D721Med (cell line): ENCODE data around the gene CDH16.
"Not testable (repeated sequence)": the region's sequence is repeated elsewhere in the genome, so short reads cannot be mapped to it uniquely, and the experiment has no call there.

Experiments used
- DNase-seq: peaks from one replicate; pipeline ENCODE4 v3.0.0; 2011; ENCODE audit warnings: low spot score; ENCODE audit not compliant: insufficient read length
- FAIRE-seq: peaks from 2 replicates; lab custom pipeline; 2011; peaks lifted over from hg19 to GRCh38; lab: Jason Lieb, UNC
- CTCF ChIP-seq: IDR thresholded peaks from 2 replicates; pipeline ENCODE4 v1.5.1; 2012; ENCODE audit warnings: mild to moderate bottlenecking, control low read depth; ENCODE audit not compliant: insufficient read depth; ENCODE audit errors: missing control alignments

CDH16 gene

GRCh38 chr16:66874079-66874775 lies 44.5 kb downstream of the CDH16 start:
- DNase-seq: no peak
- no peak for FAIRE-seq
- TF ChIP-seq CTCF: no peak

- DNase-seq (no peak), FAIRE-seq (no peak)
- TF ChIP-seq CTCF: no peak
Observed at GRCh38 chr16:66873685-66874055, 45.0 kb downstream of the CDH16 start.

- peak; percentile 48 for DNase-seq
Observed at GRCh38 chr16:66872943-66873684, 45.6 kb downstream of the CDH16 start.

GRCh38 chr16:66872559-66872942 lies 46.1 kb downstream of the CDH16 start:
- FAIRE-seq: no peak
- TF ChIP-seq CTCF: no peak
- no peak for DNase-seq

More at GRCh38 chr16:66872943-66873684, 45.6 kb downstream of the CDH16 start:
- TF ChIP-seq CTCF: peak; percentile 85
- FAIRE-seq: no peak

- FAIRE-seq (no peak), DNase-seq (no peak)
- TF ChIP-seq CTCF: no peak
Observed at GRCh38 chr16:66871840-66872239, 46.8 kb downstream of the CDH16 start.

GRCh38 chr16:66871363-66871762 lies 47.3 kb downstream of the CDH16 start:
- FAIRE-seq, DNase-seq: not testable (repeated sequence)

GRCh38 chr16:66869424-66869823 lies 49.3 kb downstream of the CDH16 start:
- no peak for TF ChIP-seq CTCF
- DNase-seq (no peak), FAIRE-seq (no peak)
